HAP-1 (cell line): ENCODE data around the gene JAG2.

Source experiments
- DNase-seq, 2 experiments: peaks; one replicate each; pipeline ENCODE4 v3.0.0-alpha.2; 2016 to 2020; ENCODE audit warnings: low spot score in 2 of 2
- H3K27me3 ChIP-seq: fragments of 250-450 bp; sonication (Bioruptor Pico); 2 replicates; pipeline ENCODE4 v1.5.1; 2020; ENCODE audit warnings: low read depth, mild to moderate bottlenecking, moderate library complexity
- H3K36me3 ChIP-seq: fragments of 250-450 bp; sonication (Bioruptor Pico); replicated peaks from 2 replicates; pipeline ENCODE4 v1.5.1; 2020; ENCODE audit warnings: mild to moderate bottlenecking
- H3K4me1 ChIP-seq: fragments of 250-450 bp; sonication (Bioruptor Pico); 2 replicates; pipeline ENCODE4 v1.5.1; 2020; ENCODE audit warnings: mild to moderate bottlenecking
- H3K4me3 ChIP-seq: fragments of 250-450 bp; sonication (Bioruptor Pico); 2 replicates; pipeline ENCODE4 v1.5.1; 2020; ENCODE audit warnings: mild to moderate bottlenecking, moderate library complexity
- H3K9me3 ChIP-seq: fragments of 250-450 bp; sonication (Bioruptor Pico); 2 replicates; pipeline ENCODE4 v1.5.1; 2020; ENCODE audit warnings: mild to moderate bottlenecking, moderate library complexity
- in situ Hi-C: fragments of 300-500 bp; cut with MboI; formaldehyde crosslinking; loops from 3 replicates; pipeline ENCODE4 v1.14.3; 2020; ENCODE audit warnings: low sequenced_read_pairs, inconsistent platforms, mixed read lengths

The JAG2 gene

GRCh38 chr14:105207996-105208737 lies 39.6 kb upstream of the JAG2 start:
- Histone ChIP-seq H3K36me3 (peaks cover 3% of the 10 kb centered on the region; the same call in 1 of the 2 replicates), H3K4me3 (no peak overlapping the region), H3K9me3 (no peaks in the 10 kb centered on the region), H3K27me3 (no peaks in the 10 kb centered on the region), H3K4me1 (no peaks in the 10 kb centered on the region)
- in situ Hi-C loops: no loop called here
- no peak for DNase-seq

DNA sequence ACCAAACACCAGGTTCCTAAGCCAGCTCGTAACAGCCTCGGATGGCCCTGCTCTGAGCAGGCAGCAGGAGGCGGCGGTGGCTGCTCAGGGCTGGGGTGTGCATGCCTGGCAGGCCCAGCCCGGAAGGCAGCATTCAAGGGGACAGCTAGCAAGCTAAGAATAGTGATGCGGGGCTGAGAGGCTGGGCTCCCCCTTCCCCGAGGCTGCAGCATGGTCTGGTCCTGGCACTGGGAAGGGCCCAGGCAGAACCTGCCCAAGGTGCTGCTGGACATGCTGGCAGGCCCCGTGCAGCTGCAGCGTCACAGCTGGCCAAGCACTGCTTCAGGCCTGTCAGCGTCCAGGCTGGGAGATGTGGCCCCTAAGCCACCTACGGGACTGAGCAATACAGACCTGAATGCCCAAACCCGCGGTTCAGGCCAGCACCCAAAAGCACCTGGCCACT lies 38.9 kb upstream of the JAG2 start:
- Histone ChIP-seq H3K36me3 (peaks cover 3% of the 10 kb centered on the region; the same call in 1 of the 2 replicates), H3K4me1 (no peaks in the 10 kb centered on the region), H3K4me3 (no peak overlapping the region), H3K9me3 (no peaks in the 10 kb centered on the region), H3K27me3 (no peaks in the 10 kb centered on the region)
- in situ Hi-C loops: no loop called here
- no peak for DNase-seq

DNA sequence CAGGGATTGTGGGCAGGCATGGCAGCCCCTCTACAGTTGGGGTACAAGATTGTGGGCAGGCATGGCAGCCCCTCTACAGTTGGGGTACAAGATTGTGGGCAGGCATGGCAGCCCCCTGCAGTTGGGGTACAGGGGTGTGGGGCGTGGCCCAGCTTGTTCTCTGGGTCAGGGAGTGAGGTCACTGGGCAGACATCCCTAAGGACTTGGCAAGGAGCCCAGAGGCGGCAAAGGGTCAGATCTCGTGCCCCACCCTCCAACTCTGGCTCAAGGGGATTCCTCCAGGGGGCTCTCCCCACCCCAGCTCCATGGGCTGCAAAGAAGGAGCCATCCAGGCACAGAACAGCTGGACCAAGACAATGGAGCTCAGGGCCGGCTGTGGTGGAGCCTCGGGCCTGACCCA lies 38.3 kb upstream of the JAG2 start:
- DNase-seq: no peak
- H3K4me1 ChIP-seq: no peaks in the 10 kb centered on the region
- H3K27me3 ChIP-seq: no peaks in the 10 kb centered on the region
- H3K36me3 ChIP-seq: peaks cover 3% of the 10 kb centered on the region; the same call in 1 of the 2 replicates
- in situ Hi-C loops: no loop called here
- H3K9me3 ChIP-seq: no peaks in the 10 kb centered on the region
- H3K4me3 ChIP-seq: no peak overlapping the region

DNA sequence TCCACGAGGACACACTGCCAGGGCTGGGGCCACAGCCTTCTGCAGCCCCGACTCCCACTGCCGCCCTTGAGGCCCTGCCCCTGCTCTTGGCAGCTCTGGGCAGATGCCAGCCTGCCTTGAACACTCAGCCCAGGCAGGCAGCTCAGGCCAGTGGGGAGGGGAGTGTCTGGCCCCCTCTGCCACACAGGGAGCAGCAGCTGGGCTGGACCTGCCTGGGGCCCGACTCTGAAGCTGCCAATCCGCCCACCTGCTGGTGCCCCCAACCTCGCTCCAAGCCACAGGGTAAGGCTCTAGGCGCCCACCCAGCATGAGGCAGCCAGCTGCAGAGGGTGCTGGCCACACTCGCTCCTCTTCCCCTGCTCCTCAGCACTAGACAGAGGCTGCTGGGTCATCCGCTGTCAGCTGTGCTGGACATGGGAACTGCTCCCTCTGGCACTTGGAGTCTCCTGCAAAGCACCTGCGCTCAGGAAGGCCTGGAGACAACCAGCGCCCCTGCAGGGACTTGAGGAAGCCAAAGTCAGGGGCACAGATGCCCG lies 37.2 kb upstream of the JAG2 start:
- no peak for DNase-seq
- in situ Hi-C loops: no loop called here
- H3K36me3 ChIP-seq: peaks cover 3% of the 10 kb centered on the region; the same call in 1 of the 2 replicates
- no peak overlapping the region for H3K4me3 ChIP-seq
- H3K4me1 ChIP-seq: no peaks in the 10 kb centered on the region
- no peaks in the 10 kb centered on the region for H3K9me3 ChIP-seq
- H3K27me3 ChIP-seq: no peaks in the 10 kb centered on the region

DNA sequence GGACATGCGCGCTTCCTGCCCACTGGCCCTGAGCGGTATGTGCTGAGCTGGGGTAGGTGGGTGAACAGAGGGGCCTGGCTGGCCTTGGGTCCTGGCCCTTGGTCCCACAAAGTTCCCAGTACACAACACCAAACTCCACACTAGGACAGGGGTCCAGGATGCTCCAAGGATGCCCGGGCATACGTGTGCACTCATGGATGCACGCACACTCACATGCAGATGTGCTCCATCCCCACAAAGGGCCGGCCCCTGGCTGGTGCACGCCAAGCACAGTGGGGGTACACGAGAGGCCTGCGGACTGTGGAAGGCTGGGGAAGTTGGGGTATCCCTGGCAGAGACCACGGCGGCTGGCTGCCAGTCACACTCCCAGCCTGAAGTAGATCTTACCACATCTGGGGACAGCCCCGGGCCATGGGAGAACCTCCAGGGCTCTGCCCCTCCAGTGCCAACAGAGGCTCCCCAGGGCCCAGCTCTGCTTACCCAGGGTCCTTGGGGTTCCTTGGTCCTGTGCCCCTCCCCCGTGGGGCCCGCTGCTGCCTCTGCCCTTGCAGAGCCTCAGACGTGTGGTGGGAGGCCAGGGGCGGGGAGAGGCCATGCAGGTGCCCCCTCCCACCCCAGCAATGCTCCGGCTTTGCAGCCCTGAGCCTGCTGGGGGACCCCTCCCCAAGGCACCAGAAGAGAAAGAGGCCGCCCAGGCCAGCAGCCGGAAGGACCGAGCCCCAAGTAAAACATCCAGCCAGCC lies 36.5 kb upstream of the JAG2 start:
- Histone ChIP-seq H3K4me1 (no peaks in the 10 kb centered on the region), H3K36me3 (peaks cover 2% of the 10 kb centered on the region; the same call in 1 of the 2 replicates), H3K27me3 (no peaks in the 10 kb centered on the region), H3K9me3 (no peaks in the 10 kb centered on the region), H3K4me3 (no peak overlapping the region)
- DNase-seq: no peak
- in situ Hi-C loops: no loop called here

- in situ Hi-C loops: no loop called here
- Histone ChIP-seq H3K9me3 (no peaks in the 10 kb centered on the region), H3K27me3 (no peaks in the 10 kb centered on the region), H3K36me3 (no peaks in the 10 kb centered on the region), H3K4me3 (no peak overlapping the region), H3K4me1 (no peaks in the 10 kb centered on the region)
- DNase-seq: no peak
Observed at GRCh38 chr14:105204206-105204930, 35.8 kb upstream of the JAG2 start.

- H3K27me3 ChIP-seq: no peaks in the 10 kb centered on the region
- no peak for DNase-seq
- H3K4me3 ChIP-seq: no peak overlapping the region
- H3K9me3 ChIP-seq: no peaks in the 10 kb centered on the region
- in situ Hi-C loops: no loop called here
- H3K36me3 ChIP-seq: no peaks in the 10 kb centered on the region
- H3K4me1 ChIP-seq: no peaks in the 10 kb centered on the region
Observed at GRCh38 chr14:105203701-105204100, 35.1 kb upstream of the JAG2 start.

DNA sequence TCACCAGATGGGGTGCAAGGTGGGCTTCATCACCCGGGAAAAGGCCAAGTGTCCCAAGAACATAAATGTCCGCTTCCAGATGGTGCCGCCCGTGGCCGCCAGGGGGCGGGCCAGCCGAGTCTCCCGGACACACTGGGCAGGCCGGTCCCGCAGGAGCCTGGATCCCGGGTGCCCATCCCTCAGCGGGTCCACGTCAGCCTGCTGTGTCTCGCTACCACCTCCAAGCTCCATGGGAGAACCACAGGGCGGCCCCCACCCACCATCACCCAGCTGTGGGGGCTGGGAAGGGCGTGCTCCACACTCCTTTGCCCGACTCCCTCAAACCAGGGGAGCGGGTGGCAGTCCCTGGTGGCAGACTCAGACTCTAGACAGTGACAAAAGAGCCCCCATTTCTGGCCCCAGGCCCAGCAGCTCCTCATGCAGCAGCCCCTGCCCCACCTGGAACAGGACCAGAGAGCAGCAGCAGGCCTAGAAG lies 34.5 kb upstream of the JAG2 start:
- H3K27me3 ChIP-seq: no peaks in the 10 kb centered on the region
- DNase-seq: peak; percentile 20 to 88
- no peaks in the 10 kb centered on the region for H3K4me1 ChIP-seq
- no peaks in the 10 kb centered on the region for H3K9me3 ChIP-seq
- H3K36me3 ChIP-seq: no peaks in the 10 kb centered on the region
- in situ Hi-C loops: no loop called here
- H3K4me3 ChIP-seq: no peak overlapping the region

GRCh38 chr14:105201925-105202513 lies 33.4 kb upstream of the JAG2 start:
- H3K4me3 ChIP-seq: no peak overlapping the region
- H3K36me3 ChIP-seq: no peaks in the 10 kb centered on the region
- DNase-seq: no peak
- no peaks in the 10 kb centered on the region for H3K9me3 ChIP-seq
- H3K27me3 ChIP-seq: no peaks in the 10 kb centered on the region
- in situ Hi-C loops: no loop called here
- no peaks in the 10 kb centered on the region for H3K4me1 ChIP-seq

DNA sequence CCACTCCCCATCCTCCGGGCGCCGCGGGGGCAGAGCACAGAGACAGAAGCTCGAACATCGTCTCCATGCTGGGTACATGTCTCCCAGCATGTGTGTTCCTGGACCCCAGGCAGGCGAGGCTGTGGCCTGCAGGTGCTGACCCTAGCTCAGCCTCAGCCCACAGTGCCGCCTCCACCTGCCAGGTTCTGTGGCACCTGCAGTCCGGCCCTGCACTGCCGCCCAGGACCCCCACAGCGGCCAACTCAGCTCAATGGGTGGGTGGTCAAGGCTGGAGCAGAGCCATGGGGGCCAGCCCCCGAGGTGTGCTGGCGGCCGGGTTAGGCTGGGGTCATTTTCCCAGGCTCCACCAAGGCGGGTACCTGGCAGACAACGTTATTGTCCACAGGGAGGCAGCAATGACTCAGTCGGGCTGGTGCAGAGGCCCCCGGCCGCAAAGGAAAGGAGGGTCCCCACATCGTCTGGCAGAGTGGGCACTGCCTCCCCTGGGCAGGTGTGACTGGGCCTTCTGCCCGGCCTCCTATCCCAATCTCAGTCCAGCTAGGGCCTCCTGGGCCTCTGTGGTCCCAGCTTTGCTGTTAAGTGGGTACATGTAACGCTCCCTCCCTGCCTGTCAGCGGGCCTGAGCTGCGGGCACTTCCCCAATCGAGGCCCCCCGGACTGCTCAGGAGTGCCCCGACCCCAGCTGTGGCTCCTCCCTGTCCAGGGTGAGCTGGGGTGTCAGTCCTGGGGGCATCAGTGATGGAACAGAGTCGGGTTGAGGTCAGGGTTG lies 32.8 kb upstream of the JAG2 start:
- H3K9me3 ChIP-seq: no peaks in the 10 kb centered on the region
- DNase-seq: no peak
- no peaks in the 10 kb centered on the region for H3K4me1 ChIP-seq
- in situ Hi-C loops: no loop called here
- H3K36me3 ChIP-seq: no peaks in the 10 kb centered on the region
- no peaks in the 10 kb centered on the region for H3K27me3 ChIP-seq
- no peak overlapping the region for H3K4me3 ChIP-seq

GRCh38 chr14:105200641-105201040 lies 32.1 kb upstream of the JAG2 start:
- H3K4me3 ChIP-seq: no peak overlapping the region

GRCh38 chr14:105200074-105200473 lies 31.5 kb upstream of the JAG2 start:
- in situ Hi-C loops: no loop called here
- DNase-seq: no peak
- 0 out of 2 replicates have a peak, but pooled peaks cover 3% of the 10 kb centered on the region for H3K27me3 ChIP-seq
- H3K9me3 ChIP-seq: no peaks in the 10 kb centered on the region
- H3K4me3 ChIP-seq: no peak overlapping the region
- H3K36me3 ChIP-seq: no peaks in the 10 kb centered on the region
- no peaks in the 10 kb centered on the region for H3K4me1 ChIP-seq

More at GRCh38 chr14:105200641-105201040, 32.1 kb upstream of the JAG2 start:
- Histone ChIP-seq H3K27me3 (0 out of 2 replicates have a peak, but pooled peaks cover 2% of the 10 kb centered on the region), H3K9me3 (no peaks in the 10 kb centered on the region), H3K36me3 (no peaks in the 10 kb centered on the region), H3K4me1 (no peaks in the 10 kb centered on the region)
- DNase-seq: no peak
- in situ Hi-C loops: no loop called here

GRCh38 chr14:105199093-105199492 lies 30.5 kb upstream of the JAG2 start:
- Histone ChIP-seq H3K4me1 (no peaks in the 10 kb centered on the region), H3K27me3 (peaks cover 6% of the 10 kb centered on the region)
- in situ Hi-C loops: no loop called here

More at GRCh38 chr14:105199093-105199492, 30.5 kb upstream of the JAG2 start:
- H3K36me3 ChIP-seq: no peaks in the 10 kb centered on the region
- no peak for DNase-seq
- no peaks in the 10 kb centered on the region for H3K9me3 ChIP-seq
- no peak overlapping the region for H3K4me3 ChIP-seq
